ENCODE results near the gene AADACL2.
"Not testable (repeated sequence)": the region's sequence is repeated elsewhere in the genome, so short reads cannot be mapped to it uniquely, and the experiment has no call there.

- TF ChIP-seq CTCF, POLR2A (IDR thresholded peaks at IDR 0.05): not testable (repeated sequence)
Measured at GRCh38 chr3:151764699-151765098, 31.0 kb downstream of the AADACL2 start.

All from heart left ventricle (tissue), 13 donors.